Hindlimb muscle (tissue), 1 donor: ENCODE results near the gene NANOS3. TPM values are rescaled to one million over a fixed set of nuclear protein-coding genes. Genes with fewer than 3 reads are reported as not detected.

ENCODE experiments used
- DNase-seq: peaks from one replicate; pipeline ENCODE4 v3.0.0-alpha.2; 2013
- polyA plus RNA-seq: library from polyadenylated mRNA; unstranded; fragments of 120-200 nt; gene quantifications from one replicate; pipeline ENCODE4 v1.2.1, GENCODE V29; 2013; ENCODE audit not compliant: insufficient read length

NANOS3 gene
- polyA plus RNA-seq = 2.6 TPM

DNA sequence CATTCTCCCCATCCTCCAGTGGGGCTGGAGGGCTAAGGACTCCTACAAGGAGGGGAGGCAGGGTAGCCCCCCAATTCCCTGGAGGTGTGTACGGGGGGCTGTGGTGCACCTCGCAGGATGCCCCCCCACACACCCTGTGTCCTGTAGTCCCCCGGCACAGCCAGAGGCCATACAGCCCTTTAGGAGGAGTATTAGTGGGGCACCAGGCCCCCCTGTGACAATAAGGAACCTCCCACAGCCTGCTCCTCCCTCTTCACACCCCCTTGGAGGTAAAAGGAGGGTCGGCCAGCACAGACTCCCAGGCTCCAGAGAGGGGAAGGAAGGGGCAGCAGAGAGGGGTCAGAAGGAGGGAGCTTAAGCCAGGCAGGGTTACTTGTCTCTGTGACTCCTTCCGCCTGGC lies at the start of gene NANOS3:
NANOS3 (plus strand) TSS at position 301 of the 400 bp plus-strand sequence. CDS start 115 bp downstream, outside the sequence.
- DNase-seq = no peak

GRCh38 chr19:13827656-13828055 lies 49.3 kb upstream of the NANOS3 start:
- no peak for DNase-seq

DNA sequence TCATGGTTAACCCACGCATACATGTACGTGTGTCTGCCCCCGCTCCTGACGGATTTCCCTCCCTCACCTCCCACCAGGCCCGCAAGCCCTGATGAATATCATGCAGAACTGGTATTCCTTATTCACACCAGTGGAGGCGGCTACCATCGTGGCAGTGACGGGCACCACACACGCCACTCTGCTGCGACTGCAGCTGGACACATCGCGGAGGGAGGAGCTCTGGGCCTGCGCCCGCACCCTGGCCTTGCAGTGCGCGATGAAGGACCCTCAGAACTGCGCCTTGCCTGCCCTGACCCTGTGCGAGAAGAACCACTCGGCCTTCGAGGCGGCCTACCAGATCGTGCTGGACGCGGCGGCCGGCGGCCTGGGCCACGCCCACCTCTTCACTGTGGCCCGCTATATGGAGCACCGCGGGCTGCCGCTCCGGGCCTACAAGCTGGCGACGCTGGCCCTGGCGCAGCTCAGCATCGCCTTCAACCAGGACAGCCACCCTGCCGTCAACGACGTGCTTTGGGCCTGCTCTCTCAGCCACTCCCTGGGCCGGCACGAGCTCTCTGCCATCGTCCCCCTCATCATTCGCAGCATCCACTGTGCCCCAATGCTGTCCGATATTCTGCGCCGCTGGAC lies 46.7 kb upstream of the NANOS3 start:
- DNase-seq = no peak

DNA sequence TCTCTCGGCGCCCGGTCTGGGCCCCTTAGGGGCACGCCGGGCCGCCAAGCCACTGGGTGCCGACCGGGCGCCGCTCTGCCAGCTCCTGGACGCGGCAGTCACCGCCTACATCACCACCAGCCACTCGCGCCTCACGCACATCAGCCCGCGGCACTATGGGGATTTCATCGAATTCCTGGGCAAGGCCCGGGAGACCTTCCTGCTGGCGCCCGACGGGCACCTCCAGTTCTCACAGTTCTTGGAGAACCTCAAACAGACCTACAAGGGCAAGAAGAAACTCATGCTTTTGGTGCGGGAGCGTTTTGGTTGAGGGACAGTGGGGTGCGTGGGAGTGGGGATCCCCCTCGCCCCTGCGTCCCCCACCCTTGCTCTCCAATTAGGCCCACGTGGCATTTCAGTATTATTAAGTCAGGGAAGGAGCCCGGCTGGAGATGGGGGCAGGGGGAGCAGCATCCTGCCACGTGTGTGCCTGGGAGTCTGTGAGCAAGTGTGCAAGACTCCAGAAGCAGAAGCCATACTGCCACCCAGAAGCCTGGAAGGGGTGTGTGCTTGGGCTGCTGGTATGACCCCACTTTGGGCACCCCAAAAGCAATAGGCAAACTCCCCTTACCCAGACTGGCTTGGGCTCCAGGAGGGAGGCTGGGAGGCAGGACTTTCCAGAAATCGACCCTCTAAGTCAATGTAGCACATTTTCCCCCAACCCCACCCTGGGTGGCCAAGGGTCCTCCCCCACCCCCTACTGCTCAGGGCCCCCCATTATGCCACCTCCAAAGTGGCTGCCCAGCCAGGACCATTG lies 46.0 kb upstream of the NANOS3 start:
- DNase-seq = no peak

DNA sequence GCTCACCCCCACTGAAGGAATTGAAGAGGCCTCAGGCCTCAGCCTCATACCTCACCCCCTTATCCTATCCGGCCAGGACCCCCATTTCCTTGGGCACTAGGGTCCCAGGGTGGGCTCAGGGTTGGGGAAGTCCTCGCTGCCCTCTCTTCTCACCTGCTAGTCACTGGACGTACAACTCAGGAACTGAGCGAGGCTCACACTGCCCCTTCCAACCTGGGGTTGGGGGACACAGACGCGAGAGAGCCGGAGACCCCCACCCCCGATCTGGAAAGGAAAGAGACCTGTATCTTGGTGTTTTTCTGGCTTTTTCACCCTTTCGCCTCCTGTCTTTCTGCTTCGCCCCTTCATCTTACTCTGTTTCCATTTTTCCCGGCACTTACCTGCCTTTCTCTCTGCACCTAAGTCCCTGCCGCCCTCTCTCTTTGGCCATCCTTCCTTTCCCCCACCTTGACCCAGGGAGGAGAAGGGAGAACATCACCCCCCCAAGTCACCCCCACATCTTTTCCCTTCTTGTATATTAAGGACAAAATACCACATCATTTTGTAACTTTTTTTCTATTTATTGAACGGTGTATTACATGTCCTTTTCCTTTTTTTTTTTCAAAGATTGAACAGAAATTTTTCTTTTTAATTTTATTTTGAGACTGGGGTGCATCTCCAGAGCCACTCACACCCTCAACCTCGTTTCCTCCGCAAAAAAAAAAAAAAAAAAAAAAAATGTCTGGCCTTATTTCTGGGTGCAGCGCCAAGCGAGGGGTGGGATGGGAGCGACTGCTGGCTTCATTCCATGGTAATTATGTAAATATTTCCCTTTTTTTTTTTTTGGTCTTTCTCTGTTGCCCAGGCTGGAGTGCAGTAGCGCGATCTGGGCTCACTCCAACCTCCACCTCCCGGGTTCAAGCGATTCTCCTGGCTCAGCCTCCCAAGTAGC lies 45.1 kb upstream of the NANOS3 start:
- DNase-seq = no peak

DNA sequence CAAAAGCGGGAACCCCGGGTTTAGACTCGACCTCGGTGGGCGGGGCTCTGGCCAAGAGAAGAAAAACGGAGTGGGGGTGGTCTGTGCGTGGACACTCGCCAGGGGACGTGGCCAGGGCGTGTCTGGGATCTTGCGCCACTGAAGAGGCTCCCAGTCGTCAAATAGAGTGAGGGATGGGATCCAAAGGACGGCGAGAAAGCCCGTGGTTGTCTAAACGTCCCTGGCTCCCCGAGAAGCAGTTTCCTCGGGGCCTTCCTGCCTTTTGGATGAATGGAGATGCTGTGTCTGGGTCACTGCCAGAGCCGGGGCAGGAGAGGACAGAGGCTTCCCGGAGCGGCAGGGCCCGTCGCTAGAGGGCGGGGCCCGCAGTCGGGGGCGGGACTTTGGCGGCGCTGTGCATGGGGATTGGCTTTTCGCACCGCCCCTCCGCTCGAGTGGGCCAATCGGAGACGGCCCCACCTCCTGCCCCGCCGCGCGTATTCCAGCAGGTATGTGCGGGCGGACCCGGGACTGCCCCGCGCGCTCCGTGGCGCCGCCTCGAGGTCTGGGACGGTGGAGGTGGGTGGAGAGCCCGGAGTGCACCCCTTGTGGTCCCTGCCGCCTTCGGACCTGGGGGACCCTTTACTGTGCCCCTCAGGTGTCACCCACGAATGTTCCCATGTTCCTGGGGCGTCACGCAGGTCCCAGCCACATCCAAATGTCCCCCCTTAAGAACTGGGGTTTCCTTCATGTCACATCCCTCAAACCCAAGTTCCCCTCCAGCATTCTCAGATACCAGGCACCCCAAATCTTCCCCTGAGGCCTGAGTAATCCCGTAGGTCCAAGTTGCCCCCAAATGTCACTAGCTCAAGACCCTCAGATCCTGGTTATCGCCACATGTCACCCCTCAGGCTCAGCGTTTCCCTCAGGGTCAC lies 43.3 kb upstream of the NANOS3 start:
- DNase-seq = peak; percentile 89

DNA sequence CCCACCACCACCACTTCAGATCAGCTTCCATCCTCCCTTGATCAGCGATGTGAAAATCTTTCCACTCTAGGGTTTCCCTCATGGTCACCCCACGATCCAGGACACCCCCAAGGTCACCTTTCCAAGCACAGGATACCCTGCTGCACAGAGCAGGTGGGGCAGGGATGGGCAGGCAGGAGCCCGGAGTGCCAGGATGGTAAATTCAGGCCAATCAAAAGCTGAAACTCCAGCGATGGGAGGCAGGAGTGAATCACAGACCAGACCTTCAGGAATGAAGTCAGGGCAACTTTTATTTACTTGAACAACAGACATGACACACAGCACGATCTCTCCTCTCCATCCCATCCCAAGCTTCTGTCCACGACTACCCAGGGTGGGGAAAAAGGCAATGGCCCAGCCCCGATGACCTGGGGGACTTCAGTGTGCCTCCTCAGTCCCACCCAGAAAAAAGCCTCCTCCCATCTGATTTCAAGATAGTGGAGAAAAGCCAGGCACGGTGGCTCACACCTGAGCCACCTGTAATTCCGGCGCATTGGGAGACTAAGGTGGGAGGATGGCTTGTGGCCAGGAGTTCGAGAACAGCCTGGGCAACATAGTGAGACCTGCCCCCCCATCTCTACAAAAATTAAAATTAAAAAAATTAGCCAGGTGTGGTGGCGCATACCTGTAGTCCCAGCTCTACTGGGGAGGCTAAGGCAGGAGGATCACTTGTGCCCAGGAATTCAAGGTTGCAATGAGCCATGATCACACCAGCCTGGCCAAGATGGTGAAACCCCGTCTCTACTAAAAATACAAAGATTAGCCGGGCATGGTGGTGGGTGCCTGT lies 42.5 kb upstream of the NANOS3 start:
- DNase-seq = no peak

DNA sequence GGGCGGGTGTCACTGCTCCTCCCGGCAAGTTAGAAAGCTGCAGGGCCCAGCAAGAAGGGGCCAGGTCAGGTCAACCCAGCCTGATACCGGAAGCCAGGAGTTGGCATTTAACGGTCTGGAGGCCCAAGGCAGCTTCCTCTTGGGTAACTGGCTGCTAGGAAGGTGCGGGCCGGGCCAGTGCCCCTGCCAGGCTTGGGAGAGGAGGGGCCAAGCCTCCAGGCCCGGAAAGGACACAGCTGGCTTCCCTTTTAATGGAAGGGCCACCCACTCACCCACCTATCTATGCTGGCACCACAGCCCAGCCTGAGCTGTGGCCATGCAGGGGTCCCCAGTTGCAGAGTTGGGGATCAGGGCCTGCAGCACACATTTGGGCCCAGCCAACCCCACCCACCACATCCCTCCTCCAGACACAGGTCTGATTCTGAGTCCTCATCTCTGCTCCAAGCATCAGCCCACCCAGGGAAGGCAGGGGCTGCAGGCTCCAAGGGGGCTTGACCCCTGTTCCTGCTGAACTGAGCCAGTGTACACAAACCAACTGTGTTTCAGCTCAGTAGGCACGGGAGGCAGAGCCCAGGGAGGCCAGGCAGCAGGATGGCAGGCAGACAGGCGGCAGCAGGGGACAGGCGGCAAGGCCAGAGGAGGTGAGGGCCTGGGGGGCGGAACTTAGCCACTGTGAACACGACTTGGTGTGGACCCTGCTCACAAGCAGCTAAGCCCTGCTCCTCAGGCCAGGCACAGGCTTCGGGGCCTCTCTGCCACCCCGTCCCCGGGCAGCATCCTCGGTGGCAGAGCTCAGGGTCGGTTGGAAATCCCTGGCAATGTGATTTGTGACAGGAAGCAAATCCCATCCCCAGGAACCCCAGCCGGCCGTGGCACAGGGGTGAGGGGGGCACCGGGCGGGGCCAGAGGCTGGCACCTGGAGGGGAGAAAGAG lies 40.9 kb upstream of the NANOS3 start:
- DNase-seq = no peak

- DNase-seq = no peak
Measured at GRCh38 chr19:13838435-13839129, 38.4 kb upstream of the NANOS3 start.

DNA sequence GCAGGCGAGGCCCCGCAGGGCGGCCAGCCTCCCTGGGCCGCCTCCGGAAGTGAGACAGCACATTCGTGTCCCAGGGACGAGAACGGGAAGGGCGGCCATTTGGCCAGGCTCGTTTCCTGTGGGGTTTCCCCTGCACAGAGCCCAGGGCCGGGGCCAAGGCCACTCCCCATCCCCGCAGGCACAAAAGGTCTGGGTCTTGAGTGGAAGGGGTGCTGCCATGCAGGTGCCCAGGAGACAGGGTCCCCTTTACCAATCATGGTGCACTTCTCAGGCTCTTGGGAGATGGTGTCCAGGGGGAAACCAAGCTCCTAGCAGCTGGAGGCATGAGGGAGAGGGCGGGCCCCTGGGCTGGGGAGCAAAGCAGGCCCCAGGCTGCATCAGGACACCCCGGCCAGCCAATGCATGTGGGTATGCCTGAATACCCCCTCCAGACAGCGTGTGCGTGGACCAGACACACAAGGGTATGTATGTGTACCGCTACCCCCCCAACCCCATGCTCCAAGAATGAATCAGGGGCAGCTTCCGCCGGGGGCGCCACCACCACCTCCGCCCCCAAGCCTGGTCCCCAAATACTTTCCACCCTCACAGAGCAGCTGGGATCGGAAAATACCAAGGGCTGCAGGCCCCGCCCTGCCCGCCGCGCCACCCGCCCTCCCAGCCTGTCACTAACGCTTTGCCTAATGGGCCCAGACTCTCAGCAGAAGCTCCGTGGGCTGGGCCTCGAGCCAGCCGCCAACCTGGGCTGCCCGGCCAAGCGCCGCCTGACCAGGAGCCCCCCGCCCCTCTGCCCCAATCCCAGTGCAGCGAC lies 37.6 kb upstream of the NANOS3 start:
- DNase-seq = peak; percentile 88

DNA sequence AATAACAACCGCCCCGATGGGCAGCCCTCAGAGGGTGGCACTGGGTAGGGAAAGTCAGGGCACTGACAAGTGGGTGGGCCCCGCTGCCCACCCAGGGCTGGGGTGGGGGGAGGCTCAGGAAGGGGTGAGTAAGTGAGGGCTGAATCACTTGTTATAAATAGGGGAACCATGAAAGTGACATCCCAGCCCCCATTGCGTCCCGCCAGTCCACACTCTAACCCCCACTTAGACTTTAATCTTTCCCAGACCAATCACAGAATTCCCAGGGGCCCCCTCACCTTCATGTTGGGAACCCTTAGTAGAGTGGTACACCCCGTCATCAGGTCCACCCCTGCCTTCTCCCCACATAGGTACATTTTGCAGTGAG lies 37.0 kb upstream of the NANOS3 start:
- no peak for DNase-seq

DNA sequence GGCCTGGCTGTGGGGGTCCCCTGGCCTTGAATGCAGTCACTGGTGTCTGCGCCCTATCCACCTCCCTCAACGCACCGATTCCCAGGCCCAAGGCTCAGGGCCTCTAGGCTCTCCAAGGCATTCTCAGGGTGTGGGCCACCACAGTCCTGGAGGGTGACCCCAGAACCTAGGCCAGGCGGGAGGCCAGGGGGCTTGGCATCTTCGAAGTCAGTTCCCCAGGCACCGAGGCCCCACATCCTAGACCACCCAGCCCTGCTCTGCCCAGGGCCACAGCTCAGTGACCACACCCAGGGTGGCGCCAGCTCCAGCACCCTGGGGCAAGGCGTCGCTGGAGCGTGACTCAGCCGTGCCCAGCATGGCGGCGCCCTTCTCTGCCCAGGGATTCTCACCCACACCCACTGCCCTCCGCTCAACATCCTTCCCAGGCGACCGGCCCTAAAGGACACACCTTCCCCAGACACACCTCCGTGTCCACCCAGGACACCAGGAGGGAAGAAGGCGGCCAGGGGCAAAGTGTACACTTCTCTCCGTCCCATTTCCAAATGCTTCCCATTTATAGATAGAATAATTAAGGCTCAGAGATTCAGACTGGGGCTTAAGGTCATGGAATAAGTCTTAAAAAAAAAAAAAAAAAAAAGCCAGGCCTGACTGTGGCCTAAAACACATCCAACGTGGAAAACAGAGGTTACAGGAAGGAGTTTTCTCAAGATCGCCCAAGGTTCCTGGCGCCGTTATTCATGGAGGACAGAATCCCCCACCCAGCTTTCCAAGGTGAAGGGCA lies 36.4 kb upstream of the NANOS3 start:
- DNase-seq = no peak

DNA sequence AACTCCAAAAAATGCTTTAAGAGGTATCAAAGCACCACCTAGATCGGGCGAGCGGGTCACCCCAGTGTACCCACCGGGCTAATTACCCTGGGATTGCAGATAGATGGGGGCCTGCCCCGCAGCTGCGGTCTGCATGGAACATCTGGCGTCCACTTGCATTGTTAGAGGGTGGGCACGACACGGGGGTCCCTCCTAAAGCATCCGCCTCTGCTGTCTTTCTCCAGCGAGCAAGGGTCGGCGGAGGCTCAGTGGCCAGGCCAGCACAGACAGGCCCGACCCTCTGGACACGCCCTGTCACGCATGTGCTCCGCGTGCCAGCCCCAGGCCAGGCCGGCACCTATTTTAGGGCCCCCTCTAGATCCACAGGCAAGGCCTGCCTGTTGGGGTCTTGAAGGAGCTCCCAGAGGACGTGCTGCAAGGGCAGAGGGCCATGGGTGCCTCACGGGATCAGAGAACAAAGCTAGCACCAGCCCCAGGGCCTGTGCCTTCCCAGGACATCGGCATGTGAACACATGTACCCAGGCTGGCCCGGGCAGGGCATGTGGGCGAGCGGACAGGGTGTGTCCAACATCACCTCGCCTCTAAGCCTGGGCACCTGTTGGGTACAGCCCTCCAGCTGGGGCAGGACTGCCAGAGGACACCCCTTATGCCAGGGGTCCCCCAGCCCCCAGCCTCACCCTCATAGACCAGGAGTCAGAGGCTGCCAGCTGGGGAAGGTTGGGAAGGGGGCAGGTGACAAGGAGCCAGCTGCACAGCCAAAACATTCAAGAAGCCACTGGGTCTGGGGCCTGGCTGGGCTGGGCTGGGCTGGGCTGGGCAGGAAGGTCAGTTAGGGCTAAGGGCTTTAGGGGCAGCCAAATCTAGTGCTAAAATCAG lies 35.6 kb upstream of the NANOS3 start:
- DNase-seq = no peak

GRCh38 chr19:13841962-13842290 lies 35.0 kb upstream of the NANOS3 start:
- DNase-seq = no peak

- DNase-seq = peak; percentile 89
Measured at GRCh38 chr19:13842291-13843103, 34.4 kb upstream of the NANOS3 start.
